Gastroesophageal sphincter (tissue), 4 donors: ENCODE measurements around the gene OR2T34. TPM values are rescaled to one million over a fixed set of nuclear protein-coding genes. Genes with fewer than 3 reads are reported as not detected.
"Not testable (repeated sequence)": the region's sequence is repeated elsewhere in the genome, so short reads cannot be mapped to it uniquely, and the experiment has no call there.

Experiments used
- ATAC-seq: fragments of 150-250 bp; one replicate; pipeline ENCODE4 v1.9.1; 2016; ENCODE audit warnings: mild to moderate bottlenecking, moderate library complexity
- H3K27ac ChIP-seq, 4 donors: fragments of 200-600 bp; sonication (generic) in 3 of 4; 1 replicate in 3 of 4; 2 replicates in 1 of 4; pipeline ENCODE4 v1.5.1; 2016 to 2019
- H3K27me3 ChIP-seq: fragments of 200-600 bp; sonication (generic); one replicate; pipeline ENCODE4 v1.5.1; 2019
- H3K36me3 ChIP-seq, 2 donors: fragments of 200-600 bp; sonication (generic); one replicate each; pipeline ENCODE4 v1.5.1; 2019; ENCODE audit warnings: control low read depth in 1 of 2
- H3K4me1 ChIP-seq, 3 donors: fragments of 200-600 bp; sonication (generic); 1 replicate in 2 of 3; 2 replicates in 1 of 3; pipeline ENCODE4 v1.5.1; 2016 to 2019; ENCODE audit warnings: control low read depth in 2 of 3
- H3K4me3 ChIP-seq, 2 donors: fragments of 200-600 bp; sonication (generic); one replicate each; pipeline ENCODE4 v1.5.1; 2019; ENCODE audit warnings: mild to moderate bottlenecking in 1 of 2, moderate library complexity in 1 of 2
- H3K9me3 ChIP-seq, 3 donors: fragments of 200-600 bp; sonication (generic); one replicate each; pipeline ENCODE4 v1.5.1; 2017 to 2019; ENCODE audit warnings: control low read depth in 2 of 3
- EP300 ChIP-seq: sonication (generic); formaldehyde crosslinking; IDR thresholded peaks from one replicate; pipeline ENCODE4 v1.6.1; 2017; ENCODE audit warnings: antibody characterized with exemption, mild to moderate bottlenecking
- POLR2A ChIP-seq, 2 donors: fragments of 450-650 bp; IDR thresholded peaks; one replicate each; pipeline ENCODE4 v1.6.1; 2017; ENCODE audit warnings: antibody characterized with exemption in 2 of 2, mild to moderate bottlenecking in 2 of 2, moderate library complexity in 1 of 2
- POLR2AphosphoS5 ChIP-seq: sonication (generic); formaldehyde crosslinking; IDR thresholded peaks from one replicate; pipeline ENCODE4 v1.6.1; 2017; ENCODE audit warnings: antibody characterized with exemption
- WGBS, 2 donors: methylation state at CpG; one replicate each; pipeline ENCODE4 v1.1.5; 2018; ENCODE audit warnings: low coverage in 1 of 2; 5-methylcytosine and 5-hydroxymethylcytosine counted together
- total RNA-seq, 4 donors: library from RNA; depleted of rRNA; stranded (reverse); fragments of >200 nt; gene quantifications; one replicate each; pipeline ENCODE4 v1.1.0, GENCODE V29; 2016
- TF ChIP-seq, protein P1 (sequence below), 4 experiments: fragments of 200-600 bp in 2 of 4; fragments of 450-650 bp in 2 of 4; sonication (generic) in 1 of 4; IDR thresholded peaks; one replicate each; pipeline ENCODE4 v1.5.1; 2017 to 2019; ENCODE audit warnings: antibody characterized with exemption in 4 of 4, mild to moderate bottlenecking in 2 of 4, moderate library complexity in 2 of 4

The OR2T34 gene, protein sequence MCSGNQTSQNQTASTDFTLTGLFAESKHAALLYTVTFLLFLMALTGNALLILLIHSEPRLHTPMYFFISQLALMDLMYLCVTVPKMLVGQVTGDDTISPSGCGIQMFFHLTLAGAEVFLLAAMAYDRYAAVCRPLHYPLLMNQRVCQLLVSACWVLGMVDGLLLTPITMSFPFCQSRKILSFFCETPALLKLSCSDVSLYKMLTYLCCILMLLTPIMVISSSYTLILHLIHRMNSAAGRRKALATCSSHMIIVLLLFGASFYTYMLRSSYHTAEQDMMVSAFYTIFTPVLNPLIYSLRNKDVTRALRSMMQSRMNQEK
- not detected for total RNA-seq

DNA sequence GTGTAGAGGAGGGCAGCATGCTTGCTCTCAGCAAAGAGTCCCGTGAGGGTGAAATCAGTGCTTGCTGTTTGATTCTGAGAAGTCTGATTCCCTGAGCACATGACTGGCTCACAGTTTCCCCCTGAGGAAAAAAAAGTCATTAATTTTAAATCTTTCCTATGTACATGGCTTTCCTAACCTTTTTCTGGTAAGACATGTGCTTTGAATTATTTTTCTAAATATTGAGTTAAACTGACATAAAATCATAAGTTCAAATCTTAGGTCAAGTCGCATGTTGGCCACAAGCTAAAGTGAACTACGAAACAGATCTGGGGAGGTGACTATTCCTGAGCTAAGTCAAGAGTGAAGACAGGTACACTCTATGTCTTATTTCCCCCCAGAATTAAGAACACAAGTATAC is at the start of gene OR2T34:
OR2T34 (minus strand) TSS at position 101 of the 400 bp plus-strand sequence; CDS start at position 101, 0 bp downstream.
- H3K4me1 ChIP-seq, H3K27me3 ChIP-seq, ATAC-seq, H3K4me3 ChIP-seq, H3K27ac ChIP-seq, H3K9me3 ChIP-seq, H3K36me3 ChIP-seq: not testable (repeated sequence)
- 76 to 88% methylated on average over 2 to 3 of the region's 3 CpGs for WGBS, 2 donors

DNA sequence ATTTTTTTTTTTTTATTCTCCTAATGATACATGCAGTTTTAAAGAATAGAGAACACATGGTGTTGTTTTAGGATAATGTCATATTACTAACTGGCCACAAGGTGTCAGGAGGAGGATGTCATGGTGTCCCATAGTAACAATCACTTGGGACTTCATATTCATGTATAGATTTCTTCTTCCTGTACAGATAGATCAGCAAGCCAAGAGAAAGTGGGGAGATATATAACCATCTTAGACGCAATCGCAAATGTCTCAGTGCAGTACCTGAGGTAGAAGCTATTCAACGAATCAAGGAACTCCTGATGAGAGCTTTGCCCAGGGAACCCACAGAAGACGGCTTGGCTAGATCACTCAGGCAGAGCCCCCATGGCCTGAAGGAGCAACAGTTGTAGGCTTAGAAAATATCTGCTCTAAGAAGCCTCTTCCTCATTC is 48.0 kb upstream of the OR2T34 start:
- TF ChIP-seq, protein P1, sequence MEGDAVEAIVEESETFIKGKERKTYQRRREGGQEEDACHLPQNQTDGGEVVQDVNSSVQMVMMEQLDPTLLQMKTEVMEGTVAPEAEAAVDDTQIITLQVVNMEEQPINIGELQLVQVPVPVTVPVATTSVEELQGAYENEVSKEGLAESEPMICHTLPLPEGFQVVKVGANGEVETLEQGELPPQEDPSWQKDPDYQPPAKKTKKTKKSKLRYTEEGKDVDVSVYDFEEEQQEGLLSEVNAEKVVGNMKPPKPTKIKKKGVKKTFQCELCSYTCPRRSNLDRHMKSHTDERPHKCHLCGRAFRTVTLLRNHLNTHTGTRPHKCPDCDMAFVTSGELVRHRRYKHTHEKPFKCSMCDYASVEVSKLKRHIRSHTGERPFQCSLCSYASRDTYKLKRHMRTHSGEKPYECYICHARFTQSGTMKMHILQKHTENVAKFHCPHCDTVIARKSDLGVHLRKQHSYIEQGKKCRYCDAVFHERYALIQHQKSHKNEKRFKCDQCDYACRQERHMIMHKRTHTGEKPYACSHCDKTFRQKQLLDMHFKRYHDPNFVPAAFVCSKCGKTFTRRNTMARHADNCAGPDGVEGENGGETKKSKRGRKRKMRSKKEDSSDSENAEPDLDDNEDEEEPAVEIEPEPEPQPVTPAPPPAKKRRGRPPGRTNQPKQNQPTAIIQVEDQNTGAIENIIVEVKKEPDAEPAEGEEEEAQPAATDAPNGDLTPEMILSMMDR (IDR thresholded peaks at IDR 0.05): peak; percentile 6 to 44 (median 30)
- TF ChIP-seq POLR2A (IDR thresholded peaks at IDR 0.05): no peak
- Histone ChIP-seq H3K9me3 (no peaks in the 10 kb centered on the region), H3K4me1 (no peaks in the 10 kb centered on the region), H3K36me3 (no peaks in the 10 kb centered on the region), H3K27ac (no peak overlapping the region), H3K4me3 (no peak overlapping the region), H3K27me3 (no peaks in the 10 kb centered on the region)
- 48 to 77% methylated on average over 4 of the region's 4 CpGs for WGBS, 2 donors
- no peak for ATAC-seq

DNA sequence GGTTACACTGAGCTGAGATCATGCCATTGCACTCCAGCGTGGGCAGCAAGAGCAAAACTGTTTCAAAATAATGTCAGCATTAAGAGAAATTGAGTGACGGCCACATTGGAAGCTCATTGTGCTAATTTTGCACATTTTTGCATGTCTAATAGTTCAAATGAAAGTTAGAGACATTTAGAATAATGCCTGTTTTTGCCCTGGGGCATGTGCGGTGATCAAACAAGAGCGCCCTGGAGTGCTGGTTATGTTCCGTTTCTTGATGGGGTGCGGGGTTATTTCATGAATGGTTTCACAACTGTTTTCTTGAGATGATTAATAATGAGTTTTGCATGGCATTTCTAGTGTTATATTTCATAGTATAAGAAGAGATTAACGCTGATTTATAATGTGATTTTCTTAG is 47.2 kb upstream of the OR2T34 start:
- no peaks in the 10 kb centered on the region for H3K9me3 ChIP-seq
- no peaks in the 10 kb centered on the region for H3K27me3 ChIP-seq
- H3K27ac ChIP-seq: no peak overlapping the region
- TF ChIP-seq EP300: no peak
- no peak for TF ChIP-seq POLR2AphosphoS5
- TF ChIP-seq, protein P1 (IDR thresholded peaks at IDR 0.05): no peak
- TF ChIP-seq POLR2A (IDR thresholded peaks at IDR 0.05): no peak
- H3K36me3 ChIP-seq: no peaks in the 10 kb centered on the region
- no peak overlapping the region for H3K4me3 ChIP-seq
- no peaks in the 10 kb centered on the region for H3K4me1 ChIP-seq
- 57 to 67% methylated on average over 7 of the region's 7 CpGs for WGBS, 2 donors
- ATAC-seq: no peak

DNA sequence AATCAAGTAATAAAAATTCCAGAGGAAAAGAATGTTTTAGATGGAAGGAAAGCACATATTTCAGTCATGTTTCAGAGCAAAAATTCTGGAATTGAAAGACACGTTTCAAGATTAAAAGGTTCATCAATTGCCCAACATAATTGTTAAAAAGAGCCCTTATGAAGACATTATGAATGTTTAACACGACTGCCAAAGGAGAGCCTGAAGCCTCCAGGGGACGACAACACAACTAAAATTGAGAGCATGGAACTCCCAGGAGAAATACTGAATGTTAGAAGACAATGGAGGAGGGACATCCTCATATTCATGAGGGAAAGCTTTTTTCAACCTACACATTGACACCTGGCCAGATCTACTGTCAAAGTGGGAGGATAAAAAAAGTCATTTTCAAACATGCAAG is 44.3 kb upstream of the OR2T34 start:
- Histone ChIP-seq H3K9me3 (no peaks in the 10 kb centered on the region), H3K27me3 (no peaks in the 10 kb centered on the region), H3K36me3 (no peaks in the 10 kb centered on the region), H3K4me1 (no peaks in the 10 kb centered on the region), H3K27ac (no peak overlapping the region), H3K4me3 (no peak overlapping the region)
- 4 to 5% methylated on average over 2 to 3 of the region's 3 CpGs for WGBS, 2 donors
- no peak for TF ChIP-seq POLR2AphosphoS5
- TF ChIP-seq, protein P1 (IDR thresholded peaks at IDR 0.05): peak in 2 of 4 experiments; percentile 37 to 63
- ATAC-seq: no peak

DNA sequence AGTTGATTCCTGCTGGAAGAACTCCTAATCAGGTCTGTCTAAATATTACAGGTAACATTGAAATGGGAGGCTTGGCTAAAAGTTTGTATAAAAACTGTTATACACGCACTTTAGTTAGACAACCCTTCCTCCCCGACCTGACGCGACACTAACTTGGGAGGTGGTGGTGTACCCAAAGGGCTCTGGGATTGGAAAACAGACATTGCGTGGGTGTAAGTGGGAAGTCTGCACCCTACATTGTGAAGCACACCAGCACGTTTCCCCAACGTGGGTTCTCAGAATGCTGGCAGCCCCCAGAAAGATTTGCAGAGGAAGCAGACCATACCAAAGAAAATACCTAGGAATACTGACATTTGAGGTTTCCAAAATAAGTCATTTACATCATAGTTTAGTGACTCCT is 43.6 kb upstream of the OR2T34 start:
- TF ChIP-seq EP300 (no peak), POLR2A (IDR thresholded peaks at IDR 0.05) (no peak), POLR2AphosphoS5 (no peak)
- TF ChIP-seq, protein P1 (IDR thresholded peaks at IDR 0.05): no peak
- H3K27ac ChIP-seq: no peak overlapping the region
- H3K4me1 ChIP-seq: no peaks in the 10 kb centered on the region
- H3K36me3 ChIP-seq: no peaks in the 10 kb centered on the region
- H3K9me3 ChIP-seq: no peaks in the 10 kb centered on the region
- ATAC-seq: no peak
- no peak overlapping the region for H3K4me3 ChIP-seq
- WGBS, 2 donors: 40 to 68% methylated on average over 1 to 7 of the region's 7 CpGs
- no peaks in the 10 kb centered on the region for H3K27me3 ChIP-seq
